ENCODE results near the gene MGAM2. TPM values are rescaled to one million over a fixed set of nuclear protein-coding genes. Genes with fewer than 3 reads are reported as not detected.

MGAM2 gene
- total and polyA plus RNA-seq, 2 of the 13 experiments (the other 11 are each of a cell fraction or from before 2014, with no cell fraction given), result 0.29 TPM; not detected in 1

GRCh38 chr7:142168746-142169145 lies 57.2 kb downstream of the MGAM2 start:
- intact Hi-C loops (cut with micrococcal nuclease; ENCODE audit: unreplicated experiment), result no loop called here
- Histone ChIP-seq H3K27me3 (ENCODE audit: control insufficient read depth in 1 of 2, insufficient read depth in 2 of 2, low read length in 2 of 2) (no peaks in the 10 kb centered on the region), H3K4me3 (replicated peaks in 1 of 3; ENCODE audit: insufficient read depth in 1 of 3, low read depth in 2 of 3, low read length in 3 of 3) (no peak overlapping the region), H3K36me3 (replicated peaks in 1 of 2; ENCODE audit: control insufficient read depth in 1 of 2, insufficient read depth in 2 of 2, low read length in 2 of 2) (no peaks in the 10 kb centered on the region), H3K4me2 (ENCODE audit: low read depth, low read length) (no peak overlapping the region), H3K9ac (ENCODE audit: insufficient read depth, low read depth, low read length) (no peak overlapping the region), H3K4me1 (ENCODE audit: insufficient read depth, low read length) (no peaks in the 10 kb centered on the region), H3K9me3 (ENCODE audit: low read length) (no peaks in the 10 kb centered on the region), H4K20me1 (ENCODE audit: insufficient read depth, low read length) (no peaks in the 10 kb centered on the region), H3K79me2 (ENCODE audit: insufficient read depth, low read length) (no peaks in the 10 kb centered on the region), H2AFZ (ENCODE audit: low read length) (no peak overlapping the region), H3K27ac (ENCODE audit: extremely low read length, insufficient read depth, low read length) (no peak overlapping the region)
- in situ Hi-C loops (cut with HindIII; ENCODE audit: extremely low pct_ligation_motif_present, low pct_unique_long_range_greater_than_20kb), result no loop called here
- CTCF ChIA-PET (ENCODE audit: low intra/inter-chr PET ratio, low total read pairs), result no interaction called here
- DNase-seq (ENCODE audit: low spot score) (no peak), ATAC-seq (no peak), FAIRE-seq (no peak)
- BruUV-seq (replicated peaks), result no TSS peak
- 31% methylated on average over 2 of the region's 2 CpGs for WGBS (ENCODE audit: low lambda C conversion rate)
- POLR2A ChIA-PET, result no interaction called here
- TF ChIP-seq NFE2 (CRISPR knock-in tag; IDR thresholded peaks at IDR 0.05) (no peak), MIER2 (CRISPR knock-in tag; IDR thresholded peaks at IDR 0.05) (peak; percentile 93), ATF3 (CRISPR knock-in tag; IDR thresholded peaks at IDR 0.05) (no peak), REST (IDR thresholded peaks at IDR 0.05; ENCODE audit: borderline replicate concordance in 1 of 2, low read depth in 1 of 2, low read length in 2 of 2) (peak; percentile 51 to 93), TEAD2 (CRISPR knock-in tag; IDR thresholded peaks at IDR 0.05) (no peak), SNAPC4 (CRISPR knock-in tag; IDR thresholded peaks at IDR 0.05) (no peak), ARNTL (CRISPR knock-in tag; IDR thresholded peaks at IDR 0.05) (no peak), ZNF33B (CRISPR knock-in tag; IDR thresholded peaks at IDR 0.05) (no peak), NFAT5 (CRISPR knock-in tag; IDR thresholded peaks at IDR 0.05) (no peak)
